T47D (cell line): ENCODE data around the gene GRM7.

Experiments
- DNase-seq, 2 experiments: peaks; one replicate each; pipeline versions ENCODE4 v3.0.0 to v3.0.0-alpha.2; 2011 to 2012; ENCODE audit warnings: low read depth in 1 of 2, low spot score in 1 of 2
- JUND ChIP-seq: IDR thresholded peaks from 2 replicates; pipeline ENCODE4 v1.6.1; 2012; ENCODE audit warnings: low read depth
- in situ Hi-C: cut with HindIII; loops from 2 replicates; pipeline ENCODE4 v1.10.0; 2016; ENCODE audit warnings: low sequenced_read_pairs, low pct_unique_long_range_greater_than_20kb

Gene GRM7

GRCh38 chr3:7194071-7194835 is 333.3 kb downstream of the GRM7 start:
- TF ChIP-seq JUND, result no peak
- no peak for DNase-seq
- in situ Hi-C loops, result no loop called here

GRCh38 chr3:7195934-7196333 is 335.0 kb downstream of the GRM7 start:
- no peak for DNase-seq
- in situ Hi-C loops, result no loop called here
- TF ChIP-seq JUND, result no peak

- in situ Hi-C loops, result no loop called here
Observed at GRCh38 chr3:7201784-7202183, 340.9 kb downstream of the GRM7 start.

GRCh38 chr3:7203969-7204847 is 343.3 kb downstream of the GRM7 start:
- DNase-seq, result no peak
- in situ Hi-C loops, result no loop called here

More at GRCh38 chr3:7201784-7202183, 340.9 kb downstream of the GRM7 start:
- TF ChIP-seq JUND, result no peak
- DNase-seq, result no peak

GRCh38 chr3:7204848-7205156 is 343.9 kb downstream of the GRM7 start:
- TF ChIP-seq JUND, result no peak
- in situ Hi-C loops, result no loop called here
- DNase-seq, result no peak

More at GRCh38 chr3:7203969-7204847, 343.3 kb downstream of the GRM7 start:
- TF ChIP-seq JUND, result no peak

- no peak for DNase-seq
- in situ Hi-C loops, result no loop called here
- no peak for TF ChIP-seq JUND
Observed at GRCh38 chr3:7205535-7205934, 344.6 kb downstream of the GRM7 start.

GRCh38 chr3:7205962-7206361 is 345.0 kb downstream of the GRM7 start:
- in situ Hi-C loops, result no loop called here

GRCh38 chr3:7207125-7207524 is 346.2 kb downstream of the GRM7 start:
- no peak for DNase-seq
- in situ Hi-C loops, result no loop called here
- no peak for TF ChIP-seq JUND

More at GRCh38 chr3:7205962-7206361, 345.0 kb downstream of the GRM7 start:
- TF ChIP-seq JUND, result no peak
- DNase-seq, result no peak

GRCh38 chr3:7207928-7208327 is 347.0 kb downstream of the GRM7 start:
- in situ Hi-C loops, result no loop called here
- no peak for TF ChIP-seq JUND
- no peak for DNase-seq

- in situ Hi-C loops, result no loop called here
- DNase-seq, result no peak
- TF ChIP-seq JUND, result no peak
Observed at GRCh38 chr3:7209098-7209497, 348.2 kb downstream of the GRM7 start.

GRCh38 chr3:7211740-7212139 is 350.8 kb downstream of the GRM7 start:
- in situ Hi-C loops, result no loop called here
- no peak for TF ChIP-seq JUND
- DNase-seq, result no peak

GRCh38 chr3:7215706-7216105 is 354.8 kb downstream of the GRM7 start:
- DNase-seq, result no peak
- in situ Hi-C loops, result no loop called here
- TF ChIP-seq JUND, result no peak

GRCh38 chr3:7226393-7226792 is 365.5 kb downstream of the GRM7 start:
- DNase-seq, result no peak
- in situ Hi-C loops, result no loop called here
- TF ChIP-seq JUND, result no peak
